ENCODE data around the gene NPAS4. TPM values are rescaled to one million over a fixed set of nuclear protein-coding genes. Genes with fewer than 3 reads are reported as not detected.

NPAS4 gene
- total and polyA plus RNA-seq, 9 of the 15 experiments (the other 6 are each of a cell fraction or from before 2014, with no cell fraction given) = not detected

- TF ChIP-seq ZNF318 (IDR thresholded peaks at IDR 0.05; ENCODE audit: borderline replicate concordance in 1 of 2, low read depth in 1 of 2) = no peak
- peak; percentile 21; the same call in 1 of the 2 replicates for TF ChIP-seq ZNF121 (CRISPR knock-in tag; conservative IDR thresholded peaks at IDR 0.05)
- TF ChIP-seq TSC22D4 (tag; IDR thresholded peaks at IDR 0.05) = no peak
- TF ChIP-seq FOXA1 (IDR thresholded peaks at IDR 0.05; ENCODE audit: borderline replicate concordance) = no peak
- no peak for TF ChIP-seq PHF21A (IDR thresholded peaks at IDR 0.05; ENCODE audit: borderline replicate concordance, low read depth)
- TF ChIP-seq HOMEZ (CRISPR knock-in tag; IDR thresholded peaks at IDR 0.05) = no peak
- TF ChIP-seq ZNF41 (CRISPR knock-in tag; conservative IDR thresholded peaks at IDR 0.05) = no peak
- no peak for TF ChIP-seq ZKSCAN1 (IDR thresholded peaks at IDR 0.05; ENCODE audit: low read depth, low read length)
- TF ChIP-seq GTF2F1 (IDR thresholded peaks at IDR 0.05; ENCODE audit: low read depth, low read length) = no peak
- TF ChIP-seq SIN3A (IDR thresholded peaks at IDR 0.05; ENCODE audit: borderline replicate concordance in 2 of 2, control insufficient read depth in 1 of 2, low read depth in 2 of 2, low read length in 2 of 2) = no peak
- TF ChIP-seq XRCC5 (IDR thresholded peaks at IDR 0.05; ENCODE audit: low read depth, low read length) = peak; percentile 74; the same call in 1 of the 2 replicates
- no peak for TF ChIP-seq ZNF408 (CRISPR knock-in tag; IDR thresholded peaks at IDR 0.05; ENCODE audit: low read depth)
- 0 out of 2 replicates have a peak, but pooled peaks have one; percentile 10 for TF ChIP-seq ETV1 (tag; conservative IDR thresholded peaks at IDR 0.05; ENCODE audit: low read depth)
- TF ChIP-seq ZNF263 (CRISPR knock-in tag; IDR thresholded peaks at IDR 0.05; ENCODE audit: borderline replicate concordance) = no peak
- no peak for TF ChIP-seq BCOR (IDR thresholded peaks at IDR 0.05)
- TF ChIP-seq BRF1 (IDR thresholded peaks at IDR 0.05; ENCODE audit: borderline replicate concordance, extremely low read depth, insufficient read length) = no peak
- no peak for TF ChIP-seq NUFIP1 (IDR thresholded peaks at IDR 0.05; ENCODE audit: partially characterized antibody)
- TF ChIP-seq ZNF584 (CRISPR knock-in tag; IDR thresholded peaks at IDR 0.05; ENCODE audit: low read depth) = no peak
Measured at GRCh38 chr11:66386171-66387069, 34.4 kb upstream of the NPAS4 start (continued).
